Mesenchymal stem cell (in vitro differentiated cells and primary cell): ENCODE data around the gene USP31.
A peak's percentile ranks its signal among the peaks of the same experiment; 100 is the strongest.

Experiments
- DNase-seq: peaks from one replicate; pipeline ENCODE4 v3.0.0-alpha.2; 2013
- H2AFZ ChIP-seq: one replicate; pipeline ENCODE4 v1.6.1; 2013; ENCODE audit warnings: low read depth, mild to moderate bottlenecking, control low read depth, inconsistent platforms, low read length, moderate library complexity
- H2AK5ac ChIP-seq: 2 replicates; pipeline ENCODE4 v1.6.1; 2013; ENCODE audit warnings: low read length, moderate library complexity, mild to moderate bottlenecking, inconsistent platforms; ENCODE audit not compliant: severe bottlenecking
- H2BK120ac ChIP-seq: one replicate; pipeline ENCODE4 v1.6.1; 2013; ENCODE audit warnings: low read depth, mild to moderate bottlenecking, inconsistent platforms, low read length, moderate library complexity
- H2BK12ac ChIP-seq, 2 experiments: one replicate each; pipeline ENCODE4 v1.6.1; 2013; ENCODE audit warnings: inconsistent platforms in 2 of 2, low read length in 2 of 2, mild to moderate bottlenecking in 2 of 2, moderate library complexity in 2 of 2, control low read depth in 1 of 2
- H2BK15ac ChIP-seq: one replicate; pipeline ENCODE4 v1.6.1; 2013; ENCODE audit warnings: mild to moderate bottlenecking, low read depth, inconsistent platforms; ENCODE audit not compliant: poor library complexity, severe bottlenecking
- H2BK5ac ChIP-seq: 2 replicates; pipeline ENCODE4 v1.6.1; 2013; ENCODE audit warnings: low read depth, mild to moderate bottlenecking, low read length, control low read depth, inconsistent platforms; ENCODE audit not compliant: poor library complexity, severe bottlenecking
- H3K14ac ChIP-seq, 2 experiments: one replicate each; pipeline ENCODE4 v1.6.1; 2013; ENCODE audit warnings: inconsistent platforms in 2 of 2, low read length in 2 of 2, control low read depth in 1 of 2, mild to moderate bottlenecking in 1 of 2, moderate library complexity in 1 of 2
- H3K18ac ChIP-seq, 2 experiments: one replicate each; pipeline ENCODE4 v1.6.1; 2013; ENCODE audit warnings: inconsistent platforms in 2 of 2, low read length in 2 of 2, control low read depth in 1 of 2, low read depth in 1 of 2, mild to moderate bottlenecking in 1 of 2
- H3K23ac ChIP-seq, 2 experiments: one replicate each; pipeline ENCODE4 v1.6.1; 2013; ENCODE audit warnings: inconsistent platforms in 2 of 2, low read length in 2 of 2, mild to moderate bottlenecking in 2 of 2, moderate library complexity in 2 of 2, control low read depth in 1 of 2
- H3K27ac ChIP-seq: 2 replicates; pipeline ENCODE4 v1.5.1; 2013; ENCODE audit warnings: mild to moderate bottlenecking, moderate library complexity, low read length, control low read depth, inconsistent platforms; ENCODE audit not compliant: poor library complexity, severe bottlenecking
- H3K27me3 ChIP-seq, 2 experiments: 2 replicates each; pipeline versions ENCODE4 v1.6.1 to v1.7.0; 2013; ENCODE audit warnings: low read length in 2 of 2, mild to moderate bottlenecking in 2 of 2, moderate library complexity in 2 of 2, control low read depth in 1 of 2, inconsistent platforms in 1 of 2; ENCODE audit not compliant: control insufficient read depth in 1 of 2, insufficient read depth in 1 of 2
- H3K36me3 ChIP-seq, 2 experiments: 2 replicates each; pipeline versions ENCODE4 v1.6.1 to v1.7.0; 2013; ENCODE audit warnings: low read length in 2 of 2, control low read depth in 1 of 2, inconsistent platforms in 1 of 2, low read depth in 1 of 2, mild to moderate bottlenecking in 1 of 2; ENCODE audit not compliant: insufficient read depth in 2 of 2, control insufficient read depth in 1 of 2
- H3K4ac ChIP-seq, 2 experiments: one replicate each; pipeline ENCODE4 v1.6.1; 2013; ENCODE audit warnings: inconsistent platforms in 2 of 2, low read length in 2 of 2, mild to moderate bottlenecking in 2 of 2, moderate library complexity in 2 of 2, control low read depth in 1 of 2, low read depth in 1 of 2
- H3K4me1 ChIP-seq: 2 replicates; pipeline ENCODE4 v1.6.1; 2013; ENCODE audit warnings: low read depth, low read length, control low read depth; ENCODE audit not compliant: control insufficient read depth, insufficient read depth
- H3K4me2 ChIP-seq: 2 replicates; pipeline ENCODE4 v1.6.1; 2013; ENCODE audit warnings: low read length, mild to moderate bottlenecking, inconsistent platforms; ENCODE audit not compliant: poor library complexity, severe bottlenecking
- H3K4me3 ChIP-seq, 2 experiments: 2 replicates each; pipeline versions ENCODE4 v1.5.1 to v1.7.0; 2013; ENCODE audit warnings: low read length in 2 of 2, mild to moderate bottlenecking in 2 of 2, control low read depth in 1 of 2, low read depth in 1 of 2; ENCODE audit not compliant: insufficient read depth in 1 of 2
- H3K79me1 ChIP-seq: replicated peaks from 2 replicates; pipeline ENCODE4 v1.6.1; 2013; ENCODE audit warnings: mild to moderate bottlenecking, control low read depth, low read length, inconsistent platforms; ENCODE audit not compliant: poor library complexity, severe bottlenecking
- H3K9ac ChIP-seq: 2 replicates; pipeline ENCODE4 v1.7.0; 2013; ENCODE audit warnings: mild to moderate bottlenecking, low read length, moderate library complexity
- H3K9me3 ChIP-seq: 2 replicates; pipeline ENCODE4 v1.7.0; 2013; ENCODE audit warnings: mild to moderate bottlenecking, low read length; ENCODE audit not compliant: control insufficient read depth
- H4K8ac ChIP-seq: one replicate; pipeline ENCODE4 v1.6.1; 2013; ENCODE audit warnings: inconsistent platforms, mild to moderate bottlenecking, low read length, moderate library complexity
- H4K91ac ChIP-seq: one replicate; pipeline ENCODE4 v1.6.1; 2013; ENCODE audit warnings: mild to moderate bottlenecking, low read length, inconsistent platforms
- WGBS: methylation state at CpG from one replicate; pipeline ENCODE4 v1.1.7; 2013; ENCODE audit warnings: mixed read lengths; 5-methylcytosine and 5-hydroxymethylcytosine counted together

The USP31 gene

DNA sequence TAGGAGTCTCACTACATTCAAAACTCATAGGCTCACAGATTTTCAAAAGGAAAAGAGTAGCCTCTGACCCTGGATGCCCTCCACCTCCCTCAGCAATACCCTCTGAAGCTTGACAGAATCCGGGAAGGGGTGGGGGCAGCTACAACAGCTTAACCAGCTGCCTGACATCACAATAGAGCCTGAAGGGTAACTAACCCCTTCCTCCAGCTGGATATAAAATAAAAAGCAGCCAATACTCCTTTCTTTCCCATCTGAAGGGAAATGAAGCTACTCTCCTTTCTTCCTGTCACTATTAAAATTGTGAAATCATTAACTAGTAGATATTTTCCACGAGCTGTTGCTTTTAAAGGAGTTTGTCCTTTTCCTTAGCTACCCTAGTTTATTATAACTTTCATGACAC lies 24.0 kb downstream of the USP31 start:
- Histone ChIP-seq H2BK12ac (no peak overlapping the region), H3K9me3 (no peaks in the 10 kb centered on the region), H3K79me1 (peaks cover 13% of the 10 kb centered on the region), H2BK120ac (no peak overlapping the region), H2AK5ac (no peak overlapping the region), H3K23ac (no peak overlapping the region), H3K9ac (no peak overlapping the region), H3K27ac (peak overlapping the region; percentile 22), H2BK15ac (no peak overlapping the region), H2BK5ac (no peak overlapping the region), H3K36me3 (no peaks in the 10 kb centered on the region), H4K91ac (no peak overlapping the region), H4K8ac (no peak overlapping the region), H3K4me2 (peak overlapping the region; percentile 31), H3K4me1 (peaks cover 10% of the 10 kb centered on the region), H3K18ac (no peak overlapping the region), H3K27me3 (no peaks in the 10 kb centered on the region), H3K4me3 (no peak overlapping the region), H3K4ac (no peak overlapping the region), H2AFZ (no peak overlapping the region), H3K14ac (no peak overlapping the region)
- no peak for DNase-seq
- WGBS = 47% methylated on average over 1 of the region's 2 CpGs

DNA sequence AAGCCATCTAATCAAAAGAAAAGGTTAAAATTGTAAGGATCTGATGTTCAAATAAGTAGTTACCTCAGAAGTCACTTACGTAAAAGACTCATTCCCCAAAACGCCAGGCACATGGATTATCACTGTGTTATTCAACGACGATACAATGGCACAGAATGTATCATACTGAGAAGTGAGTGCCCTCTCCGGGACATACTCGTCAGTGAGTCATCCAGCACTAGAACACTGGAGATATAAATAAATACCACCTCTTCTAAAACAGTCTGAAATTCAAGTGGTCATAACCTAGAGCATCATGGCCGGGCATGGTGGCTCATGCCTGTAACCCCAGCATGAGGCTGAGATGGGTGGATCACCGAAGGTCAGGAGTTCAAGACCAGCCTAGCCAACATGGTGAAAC lies 24.9 kb downstream of the USP31 start:
- Histone ChIP-seq H2BK15ac (no peak overlapping the region), H2BK5ac (no peak overlapping the region), H2AFZ (no peak overlapping the region), H4K8ac (no peak overlapping the region), H3K27me3 (no peaks in the 10 kb centered on the region), H3K14ac (no peak overlapping the region), H2BK12ac (no peak overlapping the region), H3K27ac (no peak overlapping the region), H3K18ac (no peak overlapping the region), H3K36me3 (no peaks in the 10 kb centered on the region), H3K4ac (no peak overlapping the region), H3K79me1 (peaks cover 16% of the 10 kb centered on the region), H2BK120ac (no peak overlapping the region), H2AK5ac (no peak overlapping the region), H3K4me3 (no peak overlapping the region), H3K23ac (no peak overlapping the region), H3K9ac (no peak overlapping the region), H4K91ac (no peak overlapping the region), H3K4me2 (no peak overlapping the region), H3K4me1 (peaks cover 10% of the 10 kb centered on the region), H3K9me3 (no peaks in the 10 kb centered on the region)
- 36% methylated on average over 8 of the region's 8 CpGs for WGBS
- DNase-seq = peak; percentile 78

DNA sequence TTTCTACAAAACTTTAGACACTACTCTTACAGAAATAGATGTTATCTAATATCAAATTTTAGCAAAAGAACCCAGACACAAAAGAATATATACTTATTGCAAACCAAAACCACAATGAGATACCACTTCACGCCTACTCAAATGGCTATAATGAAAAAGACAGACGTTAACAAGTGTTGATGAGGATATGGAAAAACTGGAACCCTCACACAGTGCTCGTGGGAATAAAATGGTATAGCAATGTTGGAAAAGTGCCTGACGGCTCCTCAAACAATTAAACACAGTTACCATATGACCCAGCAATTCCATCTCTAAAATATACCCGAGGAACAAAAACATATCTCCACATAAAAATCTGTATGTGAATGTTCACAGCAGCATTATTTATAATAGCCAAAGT lies 27.1 kb downstream of the USP31 start:
- Histone ChIP-seq H2BK12ac (no peak overlapping the region), H2BK5ac (no peak overlapping the region), H3K23ac (no peak overlapping the region), H3K27me3 (no peaks in the 10 kb centered on the region), H3K4ac (no peak overlapping the region), H3K4me3 (no peak overlapping the region), H3K18ac (no peak overlapping the region), H3K9ac (no peak overlapping the region), H2AK5ac (no peak overlapping the region), H3K36me3 (no peaks in the 10 kb centered on the region), H4K91ac (no peak overlapping the region), H3K79me1 (peaks cover 14% of the 10 kb centered on the region), H3K9me3 (no peaks in the 10 kb centered on the region), H3K14ac (no peak overlapping the region), H4K8ac (no peak overlapping the region), H3K4me1 (peaks cover 10% of the 10 kb centered on the region), H2BK15ac (no peak overlapping the region), H3K4me2 (no peak overlapping the region), H3K27ac (no peak overlapping the region), H2AFZ (no peak overlapping the region), H2BK120ac (no peak overlapping the region)
- no peak for DNase-seq
- WGBS = 100% methylated on average over 1 of the region's 5 CpGs

DNA sequence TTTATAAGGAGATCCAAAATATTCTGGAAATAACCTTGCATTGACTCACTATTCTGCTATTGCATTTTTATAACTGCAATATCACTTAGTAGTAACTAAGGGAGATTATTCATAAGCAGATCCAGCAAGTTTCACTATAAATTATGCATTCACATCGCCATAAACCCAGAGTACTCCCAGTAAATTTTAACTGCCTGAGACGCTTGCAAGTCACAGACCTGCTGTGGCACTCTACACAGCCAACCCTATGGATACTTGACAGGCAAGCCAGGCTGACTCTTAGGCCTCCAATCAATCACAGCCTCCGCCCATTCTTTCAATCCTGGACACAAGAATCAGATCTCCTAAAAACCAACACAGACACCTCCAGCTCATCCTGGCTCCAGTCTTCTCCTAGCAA lies 28.2 kb downstream of the USP31 start:
- no peak overlapping the region for H2AK5ac ChIP-seq
- peak overlapping the region in 1 of 2 experiments; percentile 57 for H3K4me3 ChIP-seq
- H3K9me3 ChIP-seq = no peaks in the 10 kb centered on the region
- peak overlapping the region; percentile 75 for H3K9ac ChIP-seq
- no peak overlapping the region for H2BK12ac ChIP-seq
- DNase-seq = no peak
- H3K4me1 ChIP-seq = peaks cover 9% of the 10 kb centered on the region
- H3K79me1 ChIP-seq = peaks cover 19% of the 10 kb centered on the region
- no peak overlapping the region for H3K18ac ChIP-seq
- H4K91ac ChIP-seq = no peak overlapping the region
- no peak overlapping the region for H3K27ac ChIP-seq
- H3K4ac ChIP-seq = no peak overlapping the region
- H3K27me3 ChIP-seq = no peaks in the 10 kb centered on the region
- no peak overlapping the region for H2BK15ac ChIP-seq
- H3K4me2 ChIP-seq = no peak overlapping the region
- no peaks in the 10 kb centered on the region for H3K36me3 ChIP-seq
- H2AFZ ChIP-seq = no peak overlapping the region
- H2BK120ac ChIP-seq = no peak overlapping the region
- no peak overlapping the region for H2BK5ac ChIP-seq
- H3K23ac ChIP-seq = no peak overlapping the region
- H3K14ac ChIP-seq = no peak overlapping the region
- 85% methylated on average over 3 of the region's 3 CpGs for WGBS
- no peak overlapping the region for H4K8ac ChIP-seq
